GM19438 (cell line): ENCODE measurements around the gene BATF3.

ENCODE experiments used
- ATAC-seq: cut with Tn5 transposase; IDR thresholded peaks from one replicate; pipeline ENCODE4 v1.9.1; 2021; ENCODE audit warnings: low read depth; ENCODE audit not compliant: unreplicated experiment

The BATF3 gene

DNA sequence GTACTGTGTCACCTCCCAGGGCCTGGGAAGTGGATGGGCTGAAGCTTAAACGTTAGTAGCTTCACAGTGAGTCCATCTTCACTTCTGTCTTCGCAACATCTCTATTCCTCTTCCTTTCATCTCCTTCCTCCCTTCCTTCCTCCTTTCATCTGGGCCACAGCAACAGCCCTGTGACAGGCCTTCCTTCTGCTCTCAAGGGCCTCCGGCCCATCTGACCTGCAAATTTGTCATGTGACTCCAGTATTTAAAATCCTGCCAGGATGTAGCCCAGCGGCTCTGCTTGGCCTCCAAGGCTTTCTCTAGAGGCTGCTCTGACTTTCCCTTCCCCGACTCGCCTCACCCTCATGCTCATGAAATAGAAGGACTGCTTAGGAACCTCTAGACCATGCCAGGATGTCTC, 10.9 kb upstream of the BATF3 start:
- no peak for ATAC-seq

DNA sequence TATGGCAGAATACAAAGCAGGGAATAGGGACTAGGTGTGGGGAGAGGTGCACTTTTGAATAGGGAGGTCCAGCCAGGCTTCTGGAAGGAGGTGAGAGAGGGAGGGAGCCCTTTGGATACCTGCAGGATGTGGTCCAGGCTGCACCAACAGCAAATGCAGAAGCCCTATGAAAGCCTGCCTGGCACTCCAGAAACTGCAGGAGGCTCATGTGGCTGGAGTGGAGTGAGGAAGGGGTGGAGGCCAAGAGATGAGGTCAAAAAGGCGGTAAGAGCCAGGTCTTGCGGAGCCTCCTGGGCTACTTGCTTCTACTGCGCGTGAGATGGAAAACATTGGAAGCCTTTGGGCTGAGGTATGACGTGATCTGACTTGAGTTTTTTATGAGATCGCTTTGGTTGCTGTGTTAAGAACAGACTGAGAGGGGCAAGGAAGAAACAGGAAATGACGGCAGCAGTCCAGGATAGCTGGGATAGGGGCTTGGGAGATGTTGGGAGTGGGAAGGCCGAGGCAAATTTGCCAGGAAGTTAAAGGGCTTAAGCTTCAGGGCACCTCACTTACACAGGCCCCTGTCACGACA, 4.4 kb upstream of the BATF3 start:
- ATAC-seq, result no peak

DNA sequence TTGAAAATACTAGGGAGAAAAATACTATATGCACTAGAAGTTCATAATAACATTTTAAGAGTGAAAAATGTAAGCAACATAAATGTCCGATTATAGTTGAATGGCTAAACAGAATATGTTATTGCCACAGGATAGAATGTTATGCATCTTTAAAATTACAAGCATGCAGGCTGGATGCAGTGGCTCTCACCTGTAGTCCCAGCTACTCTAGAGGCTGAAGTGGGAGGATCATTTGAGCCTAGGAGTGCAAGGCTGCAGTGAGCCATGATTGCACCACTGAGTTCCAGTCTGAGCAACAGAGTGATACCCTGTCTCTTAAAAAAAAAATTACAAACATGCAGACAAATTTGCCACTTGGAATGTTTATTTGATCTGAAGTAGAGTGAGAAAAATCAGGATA, 3.0 kb upstream of the BATF3 start:
- no peak for ATAC-seq

DNA sequence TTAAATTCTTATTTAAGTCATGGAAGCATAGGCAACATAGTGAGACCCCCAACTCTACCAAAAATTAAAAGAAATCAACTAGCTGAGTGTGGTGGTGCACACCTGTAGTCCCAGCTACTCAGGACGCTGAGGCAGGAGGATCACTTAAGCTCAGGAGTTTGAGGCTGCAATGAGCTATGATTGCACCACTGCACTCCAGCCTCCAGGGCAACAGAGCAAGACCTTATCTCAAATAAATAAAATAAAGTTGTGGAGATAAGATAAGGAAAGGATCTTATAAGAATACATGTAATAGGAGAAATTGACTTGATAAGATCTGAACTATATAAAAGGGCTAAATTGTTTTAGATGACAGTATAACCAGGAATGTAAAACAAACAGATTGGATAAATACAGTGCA, 2.3 kb upstream of the BATF3 start:
- ATAC-seq, result no peak

DNA sequence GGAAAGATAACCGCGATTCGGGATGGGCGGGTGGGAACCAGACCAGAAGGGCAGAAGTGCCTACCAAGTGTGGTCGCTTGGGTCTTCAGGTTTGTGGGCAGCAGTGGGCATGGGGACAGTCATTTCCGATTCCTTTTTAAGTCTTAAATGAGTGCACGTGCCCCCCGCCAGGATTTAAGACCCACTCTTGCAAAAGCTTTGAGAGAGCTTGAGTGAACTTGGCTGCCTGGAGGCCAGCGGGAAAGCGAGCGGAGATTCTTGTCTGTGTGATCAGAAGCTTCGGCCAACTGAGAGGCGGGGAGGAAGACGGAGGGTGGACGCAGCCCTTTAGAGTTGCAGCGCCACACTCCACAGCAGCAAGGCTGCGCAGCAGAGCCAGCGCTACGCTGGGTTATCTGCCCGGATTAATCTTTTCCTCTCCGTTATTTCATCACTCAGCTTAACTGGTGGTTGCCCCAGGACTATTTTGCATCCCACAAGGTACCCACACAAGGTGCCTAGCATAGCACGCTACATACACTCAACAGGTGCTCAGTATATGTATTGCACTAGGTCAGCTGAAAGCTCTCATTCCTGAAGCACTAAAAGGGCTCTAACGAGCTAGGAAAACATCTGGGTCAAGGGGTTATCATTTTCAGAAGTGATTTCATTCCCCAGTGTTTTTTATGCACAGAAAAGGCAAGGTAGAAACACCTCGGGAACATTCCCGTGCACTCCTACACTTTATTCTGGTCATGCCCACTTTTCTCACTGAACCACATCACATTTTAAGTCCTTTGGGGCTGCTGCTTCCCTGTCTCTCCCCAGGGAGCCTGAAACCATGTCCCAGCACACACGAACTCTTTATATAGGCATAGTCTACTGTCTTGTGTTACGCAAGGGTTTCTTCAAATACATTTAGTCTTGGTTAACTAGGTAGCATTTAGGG, 1.5 kb upstream of the BATF3 start:
- no peak for ATAC-seq

DNA sequence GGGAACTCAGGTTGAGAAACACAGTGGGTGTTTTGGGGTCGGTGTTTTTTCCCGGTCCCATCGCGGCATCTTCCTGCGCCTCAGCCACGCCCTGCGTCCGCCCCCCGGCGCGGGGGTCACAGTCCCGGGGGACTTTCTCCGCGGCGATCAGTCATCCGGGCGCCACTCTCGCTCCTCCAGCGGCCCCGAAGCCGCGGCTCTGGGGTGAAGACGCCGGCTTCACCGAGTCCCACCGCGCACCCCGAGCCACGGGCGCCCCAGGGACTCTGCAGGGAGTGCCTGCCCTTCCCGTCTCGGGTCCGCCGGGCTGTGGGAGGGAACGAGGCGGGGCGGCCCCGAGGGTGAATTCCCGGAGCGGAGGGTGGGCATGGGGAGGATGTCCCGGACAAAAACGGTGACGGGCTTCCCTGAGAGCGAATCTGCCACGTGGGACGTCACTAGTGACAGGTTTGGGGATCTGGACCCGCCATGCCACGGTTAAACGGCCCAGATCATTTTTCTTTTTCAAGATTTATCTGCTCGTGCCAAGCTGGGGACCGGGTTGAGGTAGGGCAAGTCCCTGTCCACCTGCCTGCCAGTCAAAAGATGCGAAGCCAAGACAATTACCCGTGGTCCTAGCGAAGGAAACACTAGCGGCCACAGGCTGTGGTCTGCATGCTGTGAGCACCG, 717 bp upstream of the BATF3 start:
- ATAC-seq, result peak; percentile 29

DNA sequence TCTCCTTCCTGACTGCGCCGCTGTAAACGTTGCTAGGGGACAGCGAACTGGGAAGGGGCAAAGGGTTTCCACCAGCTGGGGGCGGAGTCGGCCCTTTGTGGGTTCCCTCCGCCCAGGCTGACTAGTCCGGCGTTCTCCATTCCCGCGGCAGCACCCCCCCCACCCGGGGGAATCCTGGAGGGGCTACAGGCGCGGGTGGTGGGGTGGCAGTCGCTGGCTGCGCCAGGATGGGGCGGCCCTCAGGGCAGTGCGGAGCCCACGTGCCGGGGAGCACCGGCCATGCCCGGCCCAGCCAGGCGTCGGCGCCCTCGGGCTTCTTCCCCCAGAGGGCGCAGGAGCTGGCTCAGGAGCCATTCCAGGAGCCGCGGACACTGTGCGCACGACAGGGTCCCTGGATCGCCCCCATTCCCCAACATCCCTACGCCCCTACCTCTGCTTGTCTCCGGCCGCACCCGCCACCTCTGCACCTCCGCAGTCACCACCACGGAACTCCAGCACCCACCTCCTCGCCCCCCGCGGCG, 476 bp downstream of the BATF3 start:
- ATAC-seq, result peak; percentile 65

DNA sequence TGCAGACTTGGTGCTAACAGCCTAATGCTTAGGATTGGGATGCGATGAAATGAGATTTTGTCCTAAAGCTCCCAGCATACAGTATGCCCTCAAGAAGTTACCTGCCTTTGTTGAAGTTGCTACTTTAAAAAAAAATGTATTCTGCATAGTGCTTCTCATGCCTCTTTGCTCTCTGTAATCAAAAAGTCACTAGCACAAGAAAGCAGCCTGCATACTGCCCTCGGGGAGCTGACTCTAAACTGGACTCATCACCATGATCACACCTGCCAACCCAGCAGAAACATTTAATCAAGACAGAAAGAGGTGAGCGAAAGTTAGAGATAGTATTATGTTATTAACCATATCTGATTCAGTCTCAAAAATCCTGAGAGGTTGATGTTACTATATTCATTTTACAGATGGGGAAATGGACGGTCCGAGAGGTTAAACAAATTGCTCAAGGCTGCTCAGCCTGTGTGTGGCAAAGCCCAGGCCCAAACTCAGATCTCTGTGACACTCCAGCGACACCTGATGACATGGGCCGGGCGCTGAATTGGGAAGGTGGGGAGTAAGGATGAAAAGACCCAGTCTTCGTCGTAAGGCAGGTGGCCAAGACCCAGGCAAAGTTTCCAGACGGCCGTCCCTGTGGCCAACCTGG, 1.1 kb downstream of the BATF3 start:
- ATAC-seq, result peak; percentile 7

DNA sequence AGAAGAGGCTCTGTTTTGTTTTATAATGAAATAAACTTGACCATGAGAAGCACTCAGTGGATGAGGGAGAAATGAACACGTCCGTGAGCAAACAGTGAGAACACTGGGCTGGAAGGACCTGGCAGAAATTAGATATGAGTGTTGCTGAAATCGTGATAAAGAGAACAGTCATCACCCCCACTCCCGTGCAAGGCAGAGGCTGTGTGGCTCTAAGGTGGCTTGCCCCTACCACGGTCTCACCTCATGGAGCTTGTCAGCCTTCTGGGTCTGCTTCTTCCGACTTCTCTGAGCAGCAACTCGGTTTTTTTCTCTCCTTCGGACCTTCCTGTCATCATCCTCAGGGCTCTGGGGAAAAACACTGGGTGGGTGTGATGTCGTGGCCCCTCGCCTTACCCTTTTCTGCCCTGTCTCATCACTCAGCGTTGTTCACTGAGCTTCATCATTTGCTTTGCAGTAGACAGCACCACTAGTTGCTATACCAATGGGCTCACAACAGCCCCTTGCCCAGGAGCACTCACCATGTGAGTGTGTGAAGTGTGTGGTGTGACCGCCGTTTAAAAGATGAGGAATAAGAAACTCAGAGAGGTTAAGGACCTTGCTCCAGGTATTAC, 2.8 kb downstream of the BATF3 start:
- no peak for ATAC-seq

DNA sequence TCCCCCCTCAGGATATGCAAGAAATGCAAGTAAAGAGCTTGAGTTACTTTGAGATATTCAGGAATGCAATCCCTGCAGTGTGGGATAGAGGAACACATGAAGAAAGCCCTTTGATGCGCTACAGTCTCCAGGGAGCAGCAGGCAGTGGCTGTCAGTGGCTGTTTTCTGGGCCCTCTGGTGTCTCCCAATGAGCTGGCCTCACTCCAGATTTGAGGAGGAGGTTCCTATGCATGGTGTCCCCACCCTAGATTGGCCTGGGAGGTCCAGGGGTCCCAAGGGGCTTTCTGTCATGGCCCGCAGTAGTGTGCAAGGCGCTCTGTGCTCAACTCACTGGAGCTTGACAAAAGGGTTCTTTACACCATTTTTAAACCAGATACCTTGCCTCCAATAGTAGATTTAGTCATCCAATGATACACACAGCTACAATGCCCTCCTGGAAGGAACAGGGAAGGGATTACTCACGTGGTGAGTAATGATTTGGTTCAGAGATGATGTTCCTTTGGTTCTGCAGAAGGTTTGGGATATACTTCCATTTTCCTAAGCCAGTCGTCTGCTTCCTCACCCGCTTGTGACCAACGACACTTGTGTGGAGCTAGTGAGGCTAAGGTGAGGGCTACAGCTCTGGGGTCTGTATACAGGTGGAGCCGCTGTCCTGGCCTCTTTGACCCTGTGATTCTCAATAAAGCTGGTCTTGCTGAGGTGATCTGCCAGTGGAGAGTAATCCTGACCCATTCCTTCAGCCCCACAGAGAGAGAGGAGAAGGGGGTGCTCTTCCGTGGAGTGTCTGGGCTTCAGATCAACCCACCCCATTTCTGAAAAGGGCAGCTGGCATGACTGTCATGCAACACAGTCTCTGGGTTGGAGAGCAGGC, 6.6 kb downstream of the BATF3 start:
- ATAC-seq, result no peak

DNA sequence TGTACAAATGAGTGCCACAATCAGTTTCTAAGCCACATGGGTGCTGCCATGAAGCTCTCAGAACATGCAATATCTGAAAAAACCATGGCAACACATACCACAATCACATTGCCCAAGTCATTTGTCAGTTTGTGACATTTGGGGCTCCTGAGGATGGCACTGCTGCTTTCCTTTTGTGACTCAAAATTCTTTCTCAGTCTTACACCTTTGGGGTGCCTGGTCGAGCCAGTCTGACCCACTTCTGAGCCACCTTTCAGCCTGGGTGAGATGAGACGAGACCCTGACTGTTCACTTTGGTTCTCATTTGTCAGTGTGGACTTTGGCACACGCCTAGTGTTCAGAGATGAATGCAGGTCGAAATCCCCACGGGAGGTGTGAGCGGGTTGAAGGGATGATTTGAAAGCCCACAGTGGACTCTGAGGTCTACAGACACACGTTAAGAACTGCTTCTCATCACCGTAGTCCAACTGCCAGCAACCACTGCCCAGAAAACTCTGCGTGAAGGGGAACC, 8.0 kb downstream of the BATF3 start:
- no peak for ATAC-seq

DNA sequence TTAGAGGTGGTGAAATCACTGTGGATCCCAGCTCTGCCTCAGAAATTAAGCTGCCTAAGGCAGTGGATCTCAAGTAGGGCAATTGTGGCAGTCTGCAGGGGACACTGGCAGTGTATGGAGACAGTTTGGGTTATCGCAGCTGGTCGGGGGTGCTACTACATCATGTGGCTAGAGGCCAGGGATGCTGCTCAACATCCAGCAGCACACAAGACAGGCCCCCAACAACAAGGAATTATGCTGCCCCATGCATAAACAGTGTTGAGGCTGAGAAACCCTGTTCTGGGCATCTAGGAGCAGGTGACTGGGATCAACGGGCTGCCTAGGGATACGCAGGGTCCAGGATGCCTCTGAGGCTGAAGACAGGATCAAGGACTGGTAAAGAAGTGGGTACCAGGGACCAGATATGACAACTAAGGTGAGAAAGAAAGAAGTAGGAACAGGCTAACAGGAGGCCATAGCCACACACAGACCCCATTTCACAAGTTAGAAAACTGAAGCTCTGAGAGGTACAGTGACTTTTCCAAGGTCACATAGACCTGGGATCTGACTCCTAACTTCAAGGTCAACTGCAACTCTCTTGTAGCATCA, 8.7 kb downstream of the BATF3 start:
- no peak for ATAC-seq

DNA sequence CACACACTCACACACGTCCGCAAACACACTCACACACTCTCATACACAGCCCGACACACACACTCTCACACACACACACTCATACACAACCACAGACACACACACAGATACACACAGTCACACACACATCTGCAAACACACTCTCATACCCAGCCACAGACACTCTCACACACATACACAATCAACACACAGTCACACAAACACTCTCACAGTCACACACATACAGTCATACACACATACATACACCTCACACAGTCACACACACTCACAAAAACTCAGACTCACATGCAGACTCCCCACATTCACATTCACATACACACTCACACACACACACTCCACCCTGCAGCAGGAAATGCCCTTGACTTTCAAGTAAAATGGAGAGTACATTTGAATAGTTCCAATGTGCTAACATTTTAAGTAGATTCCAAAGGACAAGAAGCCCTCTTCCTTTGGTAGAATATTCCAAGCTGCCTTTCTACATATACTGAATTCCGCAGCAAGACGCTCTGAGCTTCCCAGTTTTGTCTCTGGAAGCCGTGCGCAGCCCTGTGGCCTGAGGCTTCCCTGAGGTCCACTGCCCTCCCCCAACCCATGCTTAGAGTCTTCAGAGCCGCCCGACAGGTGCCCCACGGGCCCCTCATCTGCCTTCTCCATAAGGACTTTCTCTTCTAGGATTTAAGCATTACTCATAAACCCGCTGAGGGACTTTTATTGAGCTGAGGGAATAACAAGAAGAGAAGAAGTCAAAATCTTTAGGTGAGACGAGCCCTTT, 9.7 kb downstream of the BATF3 start:
- ATAC-seq, result no peak

DNA sequence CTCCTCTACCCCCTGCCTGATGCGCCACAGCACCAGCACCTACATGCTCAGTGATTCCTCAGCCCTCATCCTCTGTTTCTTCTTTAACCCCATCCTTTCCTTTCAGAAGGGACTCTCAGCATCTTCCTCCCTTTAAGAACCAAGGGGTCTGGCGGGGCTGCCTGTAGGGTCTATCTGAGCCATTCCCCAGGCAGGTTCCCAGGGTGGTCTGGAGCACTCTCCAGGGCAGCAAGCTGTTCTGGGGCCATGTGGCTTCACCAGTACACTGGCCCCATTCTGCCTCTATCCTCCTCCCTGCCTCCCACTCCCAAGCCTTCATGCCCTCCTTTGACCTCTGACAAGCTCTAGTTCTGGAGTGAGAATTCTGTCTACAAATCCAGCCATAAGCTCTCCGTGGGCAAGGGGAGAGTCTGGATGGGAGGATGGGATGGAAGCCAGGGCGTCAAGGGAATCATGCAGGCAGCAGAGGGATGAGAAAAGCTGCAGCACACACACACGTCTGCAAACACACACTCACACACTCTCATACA, 10.4 kb downstream of the BATF3 start:
- ATAC-seq, result no peak

DNA sequence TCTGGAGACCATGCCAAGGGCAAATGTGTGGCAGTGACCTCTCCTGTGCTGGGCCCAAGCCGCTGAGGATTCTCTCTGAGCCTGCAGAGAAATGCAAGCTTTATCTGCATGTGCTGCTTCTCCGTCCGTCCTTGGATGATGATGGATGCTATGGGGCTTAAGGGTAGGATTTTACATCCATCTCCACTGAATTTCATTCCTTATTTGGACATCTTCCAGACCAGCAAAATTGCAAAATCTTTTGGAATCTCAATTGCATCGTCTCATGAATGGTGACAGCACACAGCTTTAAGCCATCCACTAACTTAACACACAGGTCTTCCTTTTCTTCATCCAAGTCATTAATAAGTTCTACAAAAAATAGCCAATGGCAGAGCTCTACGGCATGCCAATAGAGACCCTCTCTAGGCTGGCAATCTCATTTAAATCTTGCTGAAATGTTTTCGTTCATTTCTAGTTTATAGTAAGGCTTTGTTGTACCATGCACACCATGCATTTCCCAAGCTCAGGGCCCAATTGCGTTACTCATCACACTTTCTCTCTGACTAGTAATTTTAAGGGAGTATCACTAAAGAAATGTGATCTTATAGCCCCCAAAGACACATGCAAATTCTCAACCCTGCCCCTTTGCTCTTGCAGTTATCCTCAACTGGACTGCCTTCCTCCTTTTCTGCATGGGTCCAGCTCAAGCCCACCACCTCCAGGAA, 11.1 kb downstream of the BATF3 start:
- no peak for ATAC-seq

DNA sequence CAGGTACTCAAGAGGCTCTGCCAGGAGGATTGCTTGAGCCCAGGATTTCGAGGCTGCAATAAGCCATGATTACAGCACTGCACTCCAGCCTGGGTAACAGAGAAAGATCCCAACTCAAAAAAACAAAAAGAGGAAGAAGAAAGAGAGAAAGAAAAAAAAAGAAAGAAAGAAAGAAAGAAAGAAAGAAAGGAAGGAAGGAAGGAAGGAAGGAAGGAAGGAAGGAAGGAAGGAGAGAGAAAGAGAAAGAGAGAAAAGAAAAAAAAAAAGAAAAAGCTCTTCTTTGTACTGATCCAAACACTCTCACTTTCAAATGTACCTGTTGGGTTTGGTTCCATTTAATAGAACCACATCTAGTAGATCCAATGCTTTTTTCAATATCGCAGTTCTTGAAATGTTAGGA, 11.8 kb downstream of the BATF3 start:
- ATAC-seq, result no peak

DNA sequence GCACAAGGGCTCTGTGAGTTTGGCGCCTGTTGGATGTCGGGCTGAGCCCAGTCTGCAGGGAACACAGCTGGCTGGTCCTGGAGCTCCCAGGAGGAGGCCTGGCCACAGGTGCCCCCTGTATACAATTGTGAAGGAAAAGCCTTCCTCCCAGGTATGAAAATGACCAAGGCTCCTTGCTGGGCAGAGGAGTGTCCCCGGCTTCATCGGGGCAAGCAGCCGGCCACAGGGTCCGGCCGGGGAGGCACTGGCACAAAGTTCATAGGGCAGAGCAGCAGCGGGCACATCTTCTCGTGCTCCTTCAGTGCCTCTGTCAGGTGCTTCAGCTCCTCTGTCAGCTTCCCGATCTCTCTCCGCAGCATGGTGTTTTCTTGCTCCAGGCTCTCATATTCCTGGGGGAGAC, 13.0 kb downstream of the BATF3 start:
- ATAC-seq, result no peak
